Stimulated activated memory B cell treated with anti-CD40 and anti-IgM and Interleukin-4, amounts not matched to agents 10 μg/mL and 1 μg/mL and 100 μg/mL, for 72 hours (primary cell): Measurements from ENCODE around the gene ALOX15.
"Not testable (repeated sequence)": the region's sequence is repeated elsewhere in the genome, so short reads cannot be mapped to it uniquely, and the experiment has no call there.

Source experiments
- ATAC-seq: fragments of 150-1000 bp; cut with Tn5 transposase; 2 replicates; pipeline ENCODE4 v1.10.0; 2021
- H3K27ac Mint-ChIP-seq: one replicate; pipeline ENCODE4 v1.8.0; 2022; ENCODE audit warnings: mild to moderate bottlenecking, mixed read lengths
- H3K27me3 Mint-ChIP-seq: one replicate; pipeline ENCODE4 v1.8.0; 2022; ENCODE audit warnings: mixed read lengths
- H3K36me3 Mint-ChIP-seq: one replicate; pipeline ENCODE4 v1.8.0; 2022; ENCODE audit warnings: mixed read lengths
- H3K4me1 Mint-ChIP-seq: one replicate; pipeline ENCODE4 v1.8.0; 2022; ENCODE audit warnings: mixed read lengths
- H3K4me3 Mint-ChIP-seq: one replicate; pipeline ENCODE4 v1.8.0; 2022; ENCODE audit warnings: mild to moderate bottlenecking, moderate library complexity, mixed read lengths
- H3K9me3 Mint-ChIP-seq: one replicate; pipeline ENCODE4 v1.8.0; 2022; ENCODE audit warnings: mixed read lengths

Gene ALOX15

GRCh38 chr17:4596636-4597380 lies 44.7 kb downstream of the ALOX15 start:
- Mint-ChIP-seq H3K4me1 (peaks cover 7% of the 10 kb centered on the region), H3K27me3 (peaks cover 73% of the 10 kb centered on the region), H3K36me3 (no peaks in the 10 kb centered on the region), H3K27ac (no peak overlapping the region), H3K9me3 (no peaks in the 10 kb centered on the region), H3K4me3 (no peak overlapping the region)
- ATAC-seq = no peak

DNA sequence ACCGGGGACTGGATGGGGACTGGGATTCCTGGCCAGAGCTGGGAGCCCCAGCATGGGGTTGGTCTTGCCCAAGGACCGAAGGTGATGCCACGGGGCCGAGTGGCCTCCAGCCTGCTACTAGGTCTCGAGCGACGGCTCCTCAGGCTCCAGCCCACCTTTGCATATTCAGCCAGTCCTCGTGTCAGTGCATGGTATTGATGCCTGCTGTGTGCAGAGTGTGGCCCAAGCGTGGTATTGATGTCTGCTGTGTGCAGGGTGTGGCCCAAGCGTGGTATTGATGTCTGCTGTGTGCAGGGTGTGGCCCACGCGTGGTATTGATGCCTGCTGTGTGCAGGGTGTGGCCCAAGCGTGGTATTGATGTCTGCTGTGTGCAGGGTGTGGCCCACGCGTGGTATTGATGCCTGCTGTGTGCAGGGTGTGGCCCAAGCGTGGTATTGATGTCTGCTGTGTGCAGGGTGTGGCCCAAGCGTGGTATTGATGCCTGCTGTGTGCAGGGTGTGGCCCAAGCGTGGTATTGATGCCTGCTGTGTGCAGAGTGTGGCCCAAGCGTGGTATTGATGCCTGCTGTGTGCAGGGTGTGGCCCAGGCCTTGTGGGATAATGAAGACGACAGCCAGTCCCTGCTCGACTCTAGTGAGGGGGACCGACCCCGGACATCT lies 45.7 kb downstream of the ALOX15 start:
- not testable (repeated sequence) for H3K36me3 Mint-ChIP-seq, H3K27ac Mint-ChIP-seq, H3K9me3 Mint-ChIP-seq, H3K4me1 Mint-ChIP-seq, ATAC-seq, H3K4me3 Mint-ChIP-seq
- H3K27me3 Mint-ChIP-seq = peaks cover 76% of the 10 kb centered on the region

GRCh38 chr17:4594931-4595684 lies 46.4 kb downstream of the ALOX15 start:
- no peaks in the 10 kb centered on the region for H3K9me3 Mint-ChIP-seq
- H3K27me3 Mint-ChIP-seq = peaks cover 79% of the 10 kb centered on the region
- H3K4me1 Mint-ChIP-seq = peaks cover 7% of the 10 kb centered on the region
- no peaks in the 10 kb centered on the region for H3K36me3 Mint-ChIP-seq
- H3K27ac Mint-ChIP-seq = no peak overlapping the region
- H3K4me3 Mint-ChIP-seq = no peak overlapping the region
- ATAC-seq = peak; percentile 52

DNA sequence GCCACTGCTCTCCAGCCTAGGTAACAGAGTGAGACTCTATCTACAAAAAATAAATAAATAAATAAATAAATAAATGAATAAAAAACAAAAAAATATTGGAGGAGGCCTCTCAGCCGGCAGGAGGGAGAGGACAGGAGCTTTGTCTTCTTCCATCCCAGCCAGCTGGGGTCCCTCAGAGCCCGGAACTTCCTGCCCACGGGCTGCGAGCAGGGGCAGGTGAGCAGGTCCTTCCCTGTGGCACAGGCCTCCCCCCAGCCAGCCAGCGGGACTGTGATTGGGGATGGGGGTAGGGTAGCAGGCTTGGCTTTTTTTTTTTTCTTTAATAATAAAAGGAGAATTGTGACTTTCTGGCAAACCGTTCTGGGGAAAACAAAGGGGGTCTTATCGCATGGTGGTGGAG lies 47.1 kb downstream of the ALOX15 start:
- Mint-ChIP-seq H3K27me3 (peaks cover 78% of the 10 kb centered on the region), H3K27ac (no peak overlapping the region), H3K36me3 (no peaks in the 10 kb centered on the region), H3K9me3 (no peaks in the 10 kb centered on the region), H3K4me3 (no peak overlapping the region), H3K4me1 (peaks cover 7% of the 10 kb centered on the region)
- ATAC-seq = no peak

DNA sequence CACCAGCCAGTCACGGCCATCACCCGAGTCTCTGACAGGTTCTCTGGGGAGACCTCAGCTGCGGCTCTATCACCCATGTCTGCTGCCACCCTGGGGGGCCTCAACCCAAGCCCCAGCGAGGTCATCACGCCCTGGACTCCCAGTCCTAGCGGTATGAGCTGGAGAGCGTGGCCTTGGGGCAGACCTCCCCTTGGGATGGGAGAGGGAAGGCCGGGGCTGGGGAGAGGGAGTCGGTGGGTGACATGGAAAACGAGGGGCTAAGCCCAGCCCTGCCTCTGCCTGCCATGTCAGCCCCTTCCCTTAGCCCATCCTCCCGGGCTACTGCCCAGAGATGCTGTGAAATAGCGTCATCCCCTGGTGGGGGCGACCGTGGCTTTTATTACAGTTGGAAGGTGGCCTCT lies 48.5 kb downstream of the ALOX15 start:
- no peak for ATAC-seq
- Mint-ChIP-seq H3K9me3 (no peaks in the 10 kb centered on the region), H3K36me3 (no peaks in the 10 kb centered on the region), H3K4me3 (no peak overlapping the region), H3K27ac (no peak overlapping the region), H3K4me1 (peaks cover 7% of the 10 kb centered on the region), H3K27me3 (peaks cover 81% of the 10 kb centered on the region)

- ATAC-seq = no peak
- H3K4me3 Mint-ChIP-seq = no peak overlapping the region
- H3K4me1 Mint-ChIP-seq = peaks cover 7% of the 10 kb centered on the region
- H3K27me3 Mint-ChIP-seq = peaks cover 77% of the 10 kb centered on the region
- H3K36me3 Mint-ChIP-seq = no peaks in the 10 kb centered on the region
- no peaks in the 10 kb centered on the region for H3K9me3 Mint-ChIP-seq
- H3K27ac Mint-ChIP-seq = no peak overlapping the region
These were observed 49.1 kb downstream of the ALOX15 start for GRCh38 chr17:4592240-4593005.

GRCh38 chr17:4591529-4591928 lies 49.9 kb downstream of the ALOX15 start:
- Mint-ChIP-seq H3K4me3 (no peak overlapping the region), H3K9me3 (no peaks in the 10 kb centered on the region), H3K36me3 (no peaks in the 10 kb centered on the region), H3K4me1 (peaks cover 7% of the 10 kb centered on the region), H3K27ac (no peak overlapping the region), H3K27me3 (peaks cover 76% of the 10 kb centered on the region)
- no peak for ATAC-seq

DNA sequence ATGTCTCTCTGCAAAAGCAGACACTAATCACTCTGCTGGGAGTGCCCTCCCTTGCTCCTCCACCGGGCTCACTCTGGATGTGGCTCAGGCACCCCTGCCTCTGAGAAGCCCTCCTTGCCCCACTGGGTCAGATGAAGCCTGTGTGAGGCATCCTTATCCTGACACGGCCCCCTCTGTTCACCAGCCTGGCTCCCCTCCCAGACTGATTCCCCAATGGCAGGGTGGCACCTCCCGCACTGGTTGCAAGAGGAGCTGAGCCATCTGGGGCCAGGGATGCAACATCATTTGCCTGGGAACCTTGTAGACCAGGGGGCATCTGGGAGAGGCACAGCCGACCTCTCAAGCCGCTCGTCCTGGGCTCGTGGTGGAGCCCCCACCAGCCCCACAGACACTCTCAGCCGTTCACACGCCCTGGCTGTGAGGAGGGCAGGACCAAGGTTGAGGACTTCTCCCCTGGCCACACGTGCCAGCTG lies 50.5 kb downstream of the ALOX15 start:
- Mint-ChIP-seq H3K27me3 (peaks cover 78% of the 10 kb centered on the region), H3K36me3 (no peaks in the 10 kb centered on the region), H3K4me1 (peaks cover 7% of the 10 kb centered on the region), H3K27ac (no peak overlapping the region), H3K9me3 (no peaks in the 10 kb centered on the region), H3K4me3 (no peak overlapping the region)
- ATAC-seq = no peak

DNA sequence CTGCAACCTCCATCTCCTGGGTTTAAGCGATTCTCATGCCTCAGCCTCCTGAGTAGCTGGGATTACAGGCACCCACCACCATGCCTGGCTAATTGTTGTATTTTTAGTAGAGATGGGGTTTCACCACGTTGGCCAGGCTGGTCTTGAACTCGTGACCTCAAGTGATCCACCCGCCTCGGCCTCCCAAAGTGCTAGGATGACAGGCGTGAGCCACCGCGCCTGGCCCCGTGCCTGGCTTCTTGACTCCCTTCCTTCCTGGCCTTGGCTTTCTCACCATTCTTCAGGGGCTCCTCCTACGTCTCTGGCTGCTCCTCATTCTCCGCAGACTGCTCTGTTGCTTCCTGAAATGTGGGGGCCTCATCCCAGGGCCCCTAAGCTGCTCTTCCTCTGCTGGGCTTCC lies 51.4 kb downstream of the ALOX15 start:
- H3K27me3 Mint-ChIP-seq = peaks cover 83% of the 10 kb centered on the region
- ATAC-seq, H3K4me3 Mint-ChIP-seq, H3K27ac Mint-ChIP-seq, H3K9me3 Mint-ChIP-seq, H3K4me1 Mint-ChIP-seq, H3K36me3 Mint-ChIP-seq: not testable (repeated sequence)

- Mint-ChIP-seq H3K9me3 (no peaks in the 10 kb centered on the region), H3K4me3 (no peak overlapping the region), H3K4me1 (peaks cover under 1% of the 10 kb centered on the region), H3K36me3 (no peaks in the 10 kb centered on the region), H3K27ac (no peak overlapping the region), H3K27me3 (peaks cover 78% of the 10 kb centered on the region)
- ATAC-seq = no peak
These were observed 52.4 kb downstream of the ALOX15 start for GRCh38 chr17:4588898-4589625.

DNA sequence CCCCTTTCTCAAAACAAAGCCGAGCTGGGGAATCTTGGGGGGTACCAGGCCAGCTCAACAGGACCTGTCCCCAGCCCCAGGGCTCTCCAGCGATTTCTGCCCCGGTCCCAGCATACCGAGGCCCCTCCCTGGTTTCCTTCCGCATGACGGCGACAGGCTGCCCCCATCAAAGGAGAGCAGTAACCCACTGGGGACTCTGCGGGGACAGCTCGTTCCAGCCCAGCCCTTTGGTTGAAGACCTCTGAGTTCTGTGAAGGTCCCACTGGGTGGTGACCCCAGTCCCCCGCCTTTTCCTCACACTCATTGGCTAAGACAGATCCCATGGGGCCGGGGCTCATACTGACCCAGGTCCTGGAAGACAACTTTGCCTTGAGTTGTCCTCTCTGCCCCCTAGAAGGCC lies 53.1 kb downstream of the ALOX15 start:
- Mint-ChIP-seq H3K27me3 (peaks cover 78% of the 10 kb centered on the region), H3K4me1 (peaks cover 7% of the 10 kb centered on the region), H3K4me3 (no peak overlapping the region), H3K27ac (no peak overlapping the region), H3K9me3 (no peaks in the 10 kb centered on the region), H3K36me3 (no peaks in the 10 kb centered on the region)
- ATAC-seq = no peak

- H3K4me3 Mint-ChIP-seq = no peak overlapping the region
- peaks cover 7% of the 10 kb centered on the region for H3K4me1 Mint-ChIP-seq
- H3K27me3 Mint-ChIP-seq = peaks cover 78% of the 10 kb centered on the region
- ATAC-seq = no peak
- H3K36me3 Mint-ChIP-seq = no peaks in the 10 kb centered on the region
- H3K27ac Mint-ChIP-seq = no peak overlapping the region
- H3K9me3 Mint-ChIP-seq = no peaks in the 10 kb centered on the region
These were observed 53.7 kb downstream of the ALOX15 start for GRCh38 chr17:4587803-4588202.

DNA sequence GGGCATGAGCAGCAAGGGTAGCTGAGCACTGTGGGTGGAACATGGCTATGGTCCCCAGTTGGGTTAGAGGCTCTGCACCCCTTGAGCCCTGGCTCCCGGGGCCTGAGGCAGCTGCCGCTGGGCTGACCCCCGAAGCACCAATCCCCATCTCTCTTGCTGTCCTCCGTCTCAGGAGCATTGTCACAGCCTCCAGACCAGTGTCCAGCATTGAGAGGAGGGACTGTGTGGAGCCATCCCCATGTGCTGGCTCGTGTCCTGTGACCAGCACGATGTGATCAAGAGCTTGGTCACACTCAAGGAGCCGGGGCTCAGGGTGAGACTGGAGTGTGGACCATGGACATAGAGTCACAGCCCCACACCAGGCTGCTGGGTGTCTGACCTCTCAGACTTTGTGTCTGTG lies 54.3 kb downstream of the ALOX15 start:
- no peak for ATAC-seq
- no peak overlapping the region for H3K27ac Mint-ChIP-seq
- H3K27me3 Mint-ChIP-seq = peaks cover 78% of the 10 kb centered on the region
- no peak overlapping the region for H3K4me3 Mint-ChIP-seq
- no peaks in the 10 kb centered on the region for H3K9me3 Mint-ChIP-seq
- no peaks in the 10 kb centered on the region for H3K36me3 Mint-ChIP-seq
- H3K4me1 Mint-ChIP-seq = peaks cover 7% of the 10 kb centered on the region

DNA sequence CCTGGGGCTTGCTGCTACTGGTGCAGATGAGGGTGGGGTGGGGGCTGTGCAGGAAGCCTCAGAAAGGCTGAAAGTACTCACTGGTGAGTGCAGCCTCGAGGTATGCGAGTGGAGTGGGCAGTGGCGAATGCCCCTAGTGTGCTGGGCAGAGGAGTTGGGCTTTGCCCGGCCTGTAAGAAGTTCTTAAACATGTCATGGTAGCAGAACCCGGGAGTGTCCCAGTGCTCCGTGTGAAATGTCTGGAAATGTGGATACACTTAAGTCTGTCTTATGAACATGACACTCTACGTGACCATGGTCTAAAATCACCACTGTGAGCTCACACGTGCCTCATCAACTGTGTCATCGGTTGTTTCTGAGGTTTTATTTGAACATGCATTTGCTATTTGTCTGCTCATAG lies 55.4 kb downstream of the ALOX15 start:
- no peak for ATAC-seq
- no peak overlapping the region for H3K4me3 Mint-ChIP-seq
- no peaks in the 10 kb centered on the region for H3K36me3 Mint-ChIP-seq
- H3K9me3 Mint-ChIP-seq = no peaks in the 10 kb centered on the region
- peaks cover 7% of the 10 kb centered on the region for H3K4me1 Mint-ChIP-seq
- H3K27ac Mint-ChIP-seq = no peak overlapping the region
- peaks cover 86% of the 10 kb centered on the region for H3K27me3 Mint-ChIP-seq
